Right renal pelvis (tissue), 4 donors: Measurements from ENCODE around the gene MYT1. TPM values are rescaled to one million over a fixed set of nuclear protein-coding genes. Genes with fewer than 3 reads are reported as not detected.
"Not testable (repeated sequence)": the region's sequence is repeated elsewhere in the genome, so short reads cannot be mapped to it uniquely, and the experiment has no call there.

ENCODE experiments used
- DNase-seq, 4 donors: peaks; one replicate each; pipeline ENCODE4 v3.0.0-alpha.2; 2013; ENCODE audit warnings: low read depth in 4 of 4, low spot score in 3 of 4, missing footprints in 1 of 4
- polyA plus RNA-seq, 4 donors: library from polyadenylated mRNA; unstranded; fragments of 120-200 nt; gene quantifications; one replicate each; pipeline ENCODE4 v1.2.1, GENCODE V29; 2013; ENCODE audit not compliant: insufficient read length in 4 of 4

MYT1 gene
- polyA plus RNA-seq = under 1 TPM; 0.38 to 0.79 (median 0.63) TPM

DNA sequence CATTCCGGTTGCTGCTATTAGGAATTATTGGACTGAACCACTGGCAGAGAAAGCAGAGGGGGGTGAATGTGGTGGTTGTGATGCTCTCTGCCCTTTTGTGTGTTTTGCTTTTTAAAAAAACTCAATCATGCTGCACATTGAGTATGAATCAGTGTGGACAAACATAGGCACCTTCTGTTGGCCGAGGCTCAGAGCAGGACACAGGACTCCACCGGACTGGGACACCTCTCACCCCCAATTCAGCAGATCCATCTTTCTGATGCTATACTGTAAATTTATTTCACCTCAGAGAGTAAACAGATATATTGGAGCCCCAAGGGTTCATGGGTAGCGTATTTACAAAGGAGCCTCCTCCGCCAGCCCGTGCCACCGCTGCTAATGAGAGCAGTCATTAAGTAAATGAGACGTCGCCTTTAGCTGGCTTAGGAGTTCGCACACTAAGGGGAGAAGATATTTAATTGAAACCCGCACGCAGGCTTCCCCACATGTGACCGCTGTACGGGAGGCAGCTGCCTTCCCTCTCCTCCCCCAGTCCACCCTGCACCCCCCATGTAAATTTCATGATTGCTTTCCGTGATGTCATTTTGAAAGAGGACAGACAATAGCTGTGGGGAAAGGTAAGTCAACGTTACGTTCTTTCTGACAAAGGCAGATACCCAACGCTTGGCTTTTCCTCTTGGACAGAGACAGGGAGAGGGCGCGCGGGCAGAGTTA, at the start of gene MYT1:
Gene MYT1, plus strand, starts transcription at position 330 of the 714 bp plus-strand sequence. CDS start 34,410 bp downstream, outside the sequence.
- no peak for DNase-seq

DNA sequence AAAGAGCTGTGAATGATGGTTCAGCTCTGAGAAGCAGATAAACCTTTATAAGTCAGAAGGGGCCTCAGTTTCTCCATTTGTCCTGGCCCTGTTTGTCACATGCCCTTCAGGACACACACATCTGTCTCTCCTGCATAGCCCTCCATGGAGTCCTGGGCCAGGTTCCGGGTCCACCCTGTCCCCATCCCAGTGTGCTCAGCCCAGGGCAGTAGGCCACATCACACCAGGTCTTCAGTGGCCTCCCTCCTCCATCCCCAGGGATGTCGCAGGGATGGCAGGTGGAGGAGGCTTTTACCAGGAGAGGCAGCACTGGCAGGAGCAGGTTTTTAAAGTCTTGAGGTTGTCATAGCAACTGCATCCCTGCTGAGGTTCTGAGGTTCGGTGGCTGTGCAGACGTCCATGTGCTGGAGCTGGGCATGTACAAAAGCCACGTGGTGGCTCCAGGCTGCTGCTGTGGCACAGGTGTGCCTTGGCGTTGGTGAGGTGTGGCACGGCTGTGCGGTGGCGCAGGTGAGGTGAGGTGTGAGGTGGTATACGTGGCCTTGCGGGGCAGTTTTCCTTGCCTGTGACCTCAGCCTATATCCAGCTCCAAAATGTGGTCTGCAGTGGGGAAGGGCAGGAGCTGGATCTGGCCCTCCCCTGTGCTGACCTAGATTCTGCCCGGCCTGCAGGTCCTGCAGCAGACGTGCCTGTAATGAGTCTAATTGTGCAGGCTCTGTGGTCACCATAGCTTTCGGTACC, 48.9 kb upstream of the MYT1 start:
- no peak for DNase-seq

DNA sequence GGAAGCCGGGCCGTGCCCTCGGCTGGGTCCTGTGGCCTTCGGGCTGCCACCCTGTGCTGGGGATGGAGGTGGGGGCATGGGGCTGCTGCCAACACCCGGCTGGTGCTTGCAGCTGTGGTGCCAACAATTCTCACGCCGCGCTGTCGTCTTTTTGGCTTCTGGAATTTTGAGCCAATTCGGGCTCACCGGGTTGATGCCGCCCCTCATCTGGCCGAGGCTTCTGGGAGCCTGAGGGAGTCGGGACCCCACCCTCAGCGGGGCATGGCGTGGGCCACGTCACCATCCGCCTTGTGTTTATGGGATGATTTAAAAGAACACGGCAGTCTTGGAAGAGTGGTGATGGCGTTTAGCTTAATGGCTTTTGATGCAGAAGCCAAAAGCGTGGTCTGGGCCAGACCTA, 48.2 kb upstream of the MYT1 start:
- DNase-seq = no peak

DNA sequence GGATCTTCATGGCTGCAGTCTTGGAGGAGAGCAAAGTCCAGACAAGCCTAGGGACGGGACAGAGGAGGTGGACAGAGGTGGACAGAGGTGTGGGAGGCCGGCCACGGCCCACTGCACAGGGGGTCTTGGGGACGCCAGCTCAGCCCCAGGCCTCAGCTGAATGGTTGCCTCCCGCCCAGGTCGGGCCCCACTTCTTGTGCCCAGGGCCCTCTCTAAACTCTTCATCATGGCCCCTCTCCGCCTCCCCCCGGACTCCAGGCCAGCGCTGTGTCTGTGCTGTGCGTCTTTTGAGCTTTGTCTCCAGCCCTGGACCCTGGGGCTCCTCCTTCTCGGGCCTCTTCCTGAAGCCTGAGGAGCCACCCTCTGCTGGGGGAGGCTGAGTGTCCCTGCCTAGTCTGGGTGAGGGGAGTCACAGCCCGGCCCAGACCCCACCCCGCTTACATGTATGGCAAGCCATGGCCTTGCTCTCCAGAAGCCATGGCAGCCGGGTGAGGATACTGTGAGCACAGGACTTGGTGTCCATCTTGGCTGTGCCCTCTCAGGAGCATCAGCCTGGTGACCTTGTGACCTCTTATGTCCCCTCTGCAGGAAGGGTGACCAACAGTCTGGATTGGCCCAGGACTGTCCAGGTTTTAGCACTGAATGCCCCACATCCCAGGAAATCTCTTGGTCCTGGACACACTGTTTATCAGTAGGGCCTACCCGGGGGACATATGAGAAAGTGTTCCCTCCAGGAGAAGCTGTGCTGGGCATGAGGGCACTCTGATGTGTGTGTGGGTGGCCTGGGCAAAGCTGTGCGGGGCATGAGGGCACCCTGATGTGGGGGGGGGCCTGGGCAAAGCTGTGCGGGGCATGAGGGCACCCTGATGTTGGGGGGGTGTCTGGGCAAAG, 47.5 kb upstream of the MYT1 start:
- DNase-seq = no peak

DNA sequence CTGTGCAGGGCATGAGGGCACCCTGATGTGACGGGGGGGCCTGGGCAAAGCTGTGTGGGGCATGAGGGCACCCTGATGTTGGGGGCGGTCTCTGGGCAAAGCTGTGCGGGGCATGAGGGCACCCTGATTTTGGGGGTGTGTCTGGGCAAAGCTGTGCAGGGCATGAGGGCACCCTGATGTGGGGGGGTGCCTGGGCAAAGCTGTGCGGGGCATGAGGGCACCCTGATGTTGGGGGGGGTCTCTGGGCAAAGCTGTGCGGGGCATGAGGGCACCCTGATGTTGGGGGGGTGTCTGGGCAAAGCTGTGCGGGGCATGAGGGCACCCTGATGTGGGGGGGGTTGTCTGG, 46.8 kb upstream of the MYT1 start:
- DNase-seq = not testable (repeated sequence)

DNA sequence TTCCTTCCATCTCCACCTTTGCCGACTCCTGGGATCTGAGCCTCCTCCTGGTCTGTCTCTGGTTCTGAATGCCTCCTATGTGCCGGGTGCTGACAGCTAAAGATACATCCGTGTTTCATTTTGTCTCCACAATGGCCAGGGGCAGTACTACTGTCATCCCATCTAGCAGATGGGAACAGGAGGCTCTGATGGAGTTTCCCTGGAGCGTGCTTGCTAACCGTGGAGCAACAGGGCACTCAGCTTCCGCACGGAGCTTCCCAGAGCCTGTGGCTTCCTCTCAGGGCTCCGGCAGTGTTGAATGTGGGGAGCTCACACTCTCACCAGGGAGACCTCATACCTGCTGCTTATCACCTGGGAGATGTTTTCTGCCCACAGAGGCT, 45.0 kb upstream of the MYT1 start:
- no peak for DNase-seq

DNA sequence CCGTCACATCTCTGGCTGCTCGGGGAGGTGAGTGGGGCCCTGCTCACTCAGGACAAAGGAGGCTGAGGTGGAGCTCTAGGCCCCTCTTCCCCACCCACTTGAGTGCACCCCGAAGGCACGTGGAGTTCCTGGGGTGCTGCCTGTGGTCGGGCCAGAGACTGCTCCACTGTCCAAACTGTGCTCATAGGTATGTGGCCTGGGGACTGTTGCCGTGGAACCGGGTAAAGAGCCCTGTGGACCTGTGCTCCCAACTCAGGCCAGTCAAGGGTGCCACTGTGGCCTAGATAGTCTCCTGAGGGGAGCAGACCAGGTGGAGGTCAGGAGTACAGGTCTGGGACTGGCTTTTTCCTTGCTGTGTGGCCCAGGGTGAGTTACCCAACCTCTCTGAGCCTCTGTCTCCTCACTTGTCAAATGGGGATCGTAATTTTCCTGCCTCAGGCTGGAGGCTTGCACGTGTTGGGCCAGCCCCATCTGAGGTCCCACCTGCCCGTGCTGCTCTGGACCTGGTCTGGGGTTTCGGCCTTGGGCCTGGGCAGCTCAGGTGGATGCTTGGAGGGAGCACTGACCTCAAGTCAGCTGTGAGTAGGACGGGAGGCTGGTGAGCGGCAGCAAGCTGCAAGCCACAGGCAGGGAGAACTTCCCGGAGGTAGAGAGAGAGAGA, 44.4 kb upstream of the MYT1 start:
- DNase-seq = no peak

DNA sequence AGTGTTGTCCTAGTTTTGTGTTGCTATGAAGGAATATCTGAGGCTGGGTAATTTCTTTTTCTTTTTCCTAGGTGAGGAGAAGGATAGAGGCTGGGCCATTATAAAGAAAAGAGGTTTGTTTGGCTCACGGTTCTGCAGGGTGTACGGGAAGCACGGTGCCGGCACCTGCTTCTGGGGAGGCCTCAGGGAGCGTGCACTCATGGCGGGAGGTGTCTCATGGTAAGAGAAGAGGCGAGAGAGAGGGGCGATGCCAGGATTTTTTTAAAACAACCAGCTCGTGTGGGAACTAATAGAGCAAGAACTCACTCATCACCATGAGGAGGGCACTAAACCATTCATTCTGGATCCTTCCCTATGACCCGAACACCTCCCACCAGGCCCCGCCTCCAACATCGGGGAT, 42.7 kb upstream of the MYT1 start:
- DNase-seq = no peak

DNA sequence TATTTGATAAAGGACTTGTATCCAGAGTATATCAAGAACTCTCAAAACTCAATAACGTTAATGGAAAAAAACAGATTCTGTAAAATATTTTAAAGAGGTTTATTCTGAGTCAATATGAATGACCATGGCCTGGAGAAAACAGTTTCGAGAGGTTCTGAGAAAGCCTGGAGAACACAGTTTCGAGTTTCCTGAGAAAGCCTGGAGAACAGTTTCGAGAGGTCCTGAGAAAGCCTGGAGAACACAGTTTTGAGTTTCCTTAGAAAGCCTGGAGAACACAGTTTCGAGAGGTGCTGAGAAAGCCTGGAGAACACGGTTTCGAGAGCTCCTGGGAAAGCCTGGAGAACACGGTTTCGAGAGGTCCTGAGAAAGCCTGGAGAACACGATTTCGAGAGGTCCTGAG, 41.3 kb upstream of the MYT1 start:
- not testable (repeated sequence) for DNase-seq

DNA sequence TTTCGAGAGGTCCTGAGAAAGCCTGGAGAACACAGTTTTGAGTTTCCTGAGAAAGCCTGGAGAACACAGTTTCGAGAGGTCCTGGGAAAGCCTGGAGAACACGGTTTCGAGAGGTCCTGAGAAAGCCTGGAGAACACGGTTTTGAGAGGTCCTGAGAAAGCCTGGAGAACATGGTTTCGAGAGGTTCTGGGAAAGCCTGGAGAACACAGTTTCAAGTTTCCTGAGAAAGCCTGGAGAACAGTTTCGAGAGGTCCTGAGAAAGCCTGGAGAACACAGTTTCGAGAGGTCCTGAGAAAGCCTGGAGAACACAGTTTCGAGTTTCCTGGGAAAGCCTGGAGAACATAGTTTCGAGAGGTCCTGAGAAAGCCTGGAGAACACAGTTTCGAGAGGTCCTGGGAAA, 40.7 kb upstream of the MYT1 start:
- not testable (repeated sequence) for DNase-seq

DNA sequence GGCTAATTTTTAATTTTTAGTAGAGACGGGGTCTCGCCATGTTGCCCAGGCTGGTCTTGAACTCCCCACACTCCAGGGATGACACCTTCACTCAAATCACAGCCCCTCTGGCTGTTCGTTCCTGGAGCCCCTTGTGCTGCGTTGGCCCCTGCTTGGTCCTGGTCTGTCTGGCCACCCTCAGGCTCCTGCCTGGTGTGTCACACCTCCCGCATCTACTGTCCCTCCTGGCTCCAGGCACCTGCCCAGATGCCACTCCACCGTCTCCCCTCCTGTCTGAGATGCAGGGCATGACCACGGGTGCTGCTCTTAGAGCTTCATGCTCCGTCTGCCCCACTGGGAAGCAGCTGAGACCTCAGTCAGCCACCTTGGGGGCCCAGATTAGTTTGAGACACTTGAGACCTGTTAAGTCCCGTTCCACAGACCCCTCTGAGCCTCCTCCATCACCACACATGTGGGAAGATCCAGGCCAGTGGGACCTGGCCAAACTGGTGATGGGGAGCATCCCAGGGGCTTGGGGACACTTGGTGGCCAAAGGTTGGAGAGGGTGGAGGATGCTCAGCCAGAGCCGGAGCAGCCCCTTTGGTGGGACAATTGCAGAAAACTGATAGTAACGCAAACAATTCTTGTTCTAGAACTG, 35.0 kb upstream of the MYT1 start:
- no peak for DNase-seq

DNA sequence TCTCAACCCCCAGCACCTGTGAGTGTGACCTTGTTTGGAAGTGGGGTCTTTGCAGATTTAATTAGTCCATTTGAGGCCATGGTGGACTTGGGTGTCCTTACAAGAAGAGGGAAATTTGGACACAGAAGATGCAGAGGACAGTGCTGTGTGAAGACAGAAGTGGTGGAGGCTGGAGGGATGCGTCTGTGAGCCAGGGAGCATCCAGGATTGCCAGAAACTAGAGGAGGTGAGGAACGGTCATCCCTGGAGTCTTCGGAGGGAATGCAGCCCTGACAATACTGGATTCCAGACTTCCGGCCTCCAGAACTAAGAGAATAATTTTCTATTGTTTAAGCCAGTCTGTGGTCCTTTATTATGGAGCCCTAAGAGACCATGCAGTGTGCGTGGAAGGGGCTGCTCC, 34.0 kb upstream of the MYT1 start:
- DNase-seq = no peak

DNA sequence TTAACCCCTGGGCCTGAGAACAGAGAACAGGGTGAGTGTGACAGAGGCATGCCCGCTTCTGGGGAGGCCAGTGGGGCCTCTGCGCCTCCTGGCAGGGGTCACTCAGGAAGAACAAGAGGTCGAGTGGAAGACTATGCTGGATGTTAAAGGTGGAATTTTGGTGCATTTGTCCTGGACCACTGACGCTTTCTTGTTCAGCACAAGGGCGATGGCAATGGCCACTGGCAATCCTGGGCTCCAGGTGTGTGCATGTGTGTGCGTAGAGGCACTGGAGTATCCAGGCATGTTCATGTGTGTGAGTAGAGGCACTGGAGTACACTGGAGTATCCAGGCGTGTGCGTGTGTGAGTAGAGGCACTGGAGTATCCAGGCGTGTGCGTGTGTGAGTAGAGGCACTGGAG, 33.4 kb upstream of the MYT1 start:
- DNase-seq = no peak

DNA sequence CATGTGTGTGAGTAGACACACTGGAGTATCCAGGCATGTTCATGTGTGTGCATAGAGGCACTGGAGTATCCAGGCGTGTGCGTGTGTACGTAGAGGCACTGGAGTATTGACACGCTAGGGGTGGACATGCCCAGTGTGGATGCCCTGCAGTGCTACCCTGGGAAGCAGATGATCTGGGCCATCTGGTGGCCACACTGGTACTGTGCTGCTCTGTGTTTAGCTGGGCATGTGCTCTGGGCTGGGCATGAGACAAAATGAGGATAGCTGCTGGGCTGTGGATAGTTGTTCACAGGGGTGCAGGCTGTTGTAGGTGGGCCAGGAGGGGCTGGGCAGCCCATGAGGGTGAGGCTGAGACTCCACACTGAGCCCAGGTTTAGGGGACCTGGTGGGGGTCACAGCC, 32.8 kb upstream of the MYT1 start:
- DNase-seq = no peak

DNA sequence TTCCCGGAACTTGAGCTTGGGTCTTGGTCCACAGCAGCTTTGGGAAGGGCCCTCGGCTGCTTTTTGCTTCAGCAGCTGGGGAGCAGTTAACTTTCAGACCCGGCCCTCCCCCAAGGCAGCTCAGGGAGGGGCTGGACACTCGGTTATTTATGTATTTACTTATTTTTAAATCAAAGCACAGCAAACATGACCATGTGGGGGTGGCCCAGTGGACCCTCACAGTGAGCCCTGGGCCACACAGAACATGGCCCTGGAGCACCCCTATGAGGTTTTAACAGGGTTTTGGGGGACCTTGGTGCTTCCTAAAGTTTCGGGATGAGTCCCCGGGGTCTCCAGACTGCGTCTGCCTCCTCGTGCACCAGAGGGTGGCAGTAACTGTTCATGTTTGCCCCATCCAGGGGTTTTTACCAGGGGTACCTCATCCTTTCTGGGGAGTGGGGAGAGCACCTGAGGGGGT, 30.3 kb upstream of the MYT1 start:
- DNase-seq = no peak

DNA sequence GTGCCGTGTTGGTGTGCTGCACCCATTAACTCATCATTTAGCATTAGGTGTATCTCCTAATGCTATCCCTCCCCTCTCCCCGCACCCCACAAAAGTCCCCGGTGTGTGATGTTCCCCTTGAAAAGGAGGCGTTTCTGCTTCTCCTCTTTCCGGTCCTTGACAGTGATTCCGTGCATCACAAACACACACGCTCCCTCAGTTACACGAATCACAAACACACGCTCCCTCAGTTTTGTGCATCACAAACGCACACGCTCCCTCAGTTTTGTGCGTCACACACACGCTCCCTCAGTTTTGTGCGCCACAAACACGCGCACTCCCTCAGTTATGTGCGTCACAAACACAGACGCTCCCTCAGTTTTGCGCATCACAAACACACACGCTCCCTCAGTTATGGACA, 29.5 kb upstream of the MYT1 start:
- not testable (repeated sequence) for DNase-seq

DNA sequence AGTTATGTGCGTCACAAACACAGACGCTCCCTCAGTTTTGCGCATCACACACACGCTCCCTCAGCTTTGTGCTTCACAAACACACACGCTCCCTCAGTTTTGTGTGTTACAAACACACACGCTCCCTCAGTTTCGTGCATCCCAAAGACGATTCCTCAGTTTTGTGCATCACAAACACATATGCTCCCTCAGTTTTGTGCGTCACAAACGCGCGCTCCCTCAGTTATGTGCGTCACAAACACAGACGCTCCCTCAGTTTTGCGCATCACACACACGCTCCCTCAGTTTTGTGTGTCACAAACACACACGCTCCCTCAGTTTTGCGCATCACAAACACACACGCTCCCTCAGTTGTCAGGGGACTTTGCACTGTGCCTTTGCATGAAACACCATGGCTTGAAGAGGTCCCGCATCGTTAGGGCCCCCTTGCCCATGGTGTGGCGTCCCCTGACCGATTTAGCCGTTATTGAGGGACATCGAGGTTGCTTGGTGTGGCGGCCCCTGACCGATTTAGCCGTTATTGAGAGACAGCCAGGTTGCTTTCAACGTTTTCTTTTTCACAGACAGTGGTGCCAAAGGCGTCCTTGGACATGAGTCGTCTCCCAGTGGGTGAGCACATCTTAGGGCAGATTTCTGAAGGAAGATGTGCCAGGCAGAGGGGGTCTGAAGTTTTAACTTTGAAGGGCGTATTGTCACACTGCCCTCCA, 28.1 kb upstream of the MYT1 start:
- DNase-seq = no peak

DNA sequence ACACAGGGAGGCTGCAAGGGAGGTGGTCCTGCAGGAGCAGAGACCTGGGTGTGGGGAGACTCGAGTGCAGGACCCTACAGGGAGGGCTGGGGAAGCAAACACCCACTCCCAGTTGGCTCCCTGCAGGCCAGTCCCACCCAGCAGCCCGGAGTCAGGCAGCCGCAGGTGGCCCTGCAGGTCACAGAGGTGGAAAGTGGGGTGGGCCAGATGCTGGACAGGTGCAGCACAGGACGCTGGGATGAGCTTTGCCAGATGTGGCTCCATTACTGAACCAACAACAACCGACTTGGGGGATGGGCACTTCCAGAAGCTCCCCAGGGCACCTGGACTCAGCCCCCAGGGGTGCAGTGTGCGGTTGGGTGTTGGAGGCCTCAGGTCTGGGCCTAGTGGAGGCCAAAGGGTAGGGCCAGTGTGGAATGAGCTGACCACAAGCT, 26.6 kb upstream of the MYT1 start:
- no peak for DNase-seq

DNA sequence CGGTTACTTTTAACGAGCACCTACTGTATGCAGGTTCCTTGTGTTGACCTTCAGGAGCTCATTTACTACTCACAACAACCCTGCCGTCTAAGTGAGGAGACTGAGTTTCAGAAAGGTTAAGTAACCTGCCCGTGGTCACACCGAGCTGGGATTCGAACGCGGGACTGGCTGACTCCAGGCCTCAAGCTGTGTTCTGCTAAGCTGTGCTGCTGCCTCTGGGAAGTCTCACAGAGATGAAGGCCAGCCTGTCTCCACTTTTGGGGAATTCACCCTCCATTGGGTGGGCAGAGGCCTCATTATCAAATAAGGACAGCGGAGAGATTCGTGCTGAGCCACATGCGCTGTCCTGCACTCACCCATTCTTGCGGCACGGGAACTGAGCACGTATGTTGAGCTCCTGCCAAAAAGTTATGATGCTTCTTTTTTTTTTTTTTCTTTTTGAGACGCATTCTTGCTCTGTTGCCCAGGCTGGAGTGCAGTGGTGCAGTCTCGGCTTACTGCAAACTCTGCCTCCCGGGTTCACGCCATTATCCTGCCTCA, 25.9 kb upstream of the MYT1 start:
- DNase-seq = no peak
